HG03342 (cell line): ENCODE results near the gene C16orf46.

Experiments
- ATAC-seq: cut with Tn5 transposase; IDR thresholded peaks from one replicate; pipeline ENCODE4 v1.9.1; 2021; ENCODE audit warnings: mild to moderate bottlenecking, moderate library complexity; ENCODE audit not compliant: unreplicated experiment

Gene C16orf46

GRCh38 chr16:81076566-81077075 is 417 bp downstream of the C16orf46 start:
- peak; percentile 78 for ATAC-seq

GRCh38 chr16:81073560-81074330 is 3.3 kb downstream of the C16orf46 start:
- ATAC-seq, result no peak

- no peak for ATAC-seq
Observed at GRCh38 chr16:81071805-81072204, 5.2 kb downstream of the C16orf46 start.

GRCh38 chr16:81070979-81071378 is 6.1 kb downstream of the C16orf46 start:
- no peak for ATAC-seq

- no peak for ATAC-seq
Observed at GRCh38 chr16:81069063-81069462, 8.0 kb downstream of the C16orf46 start.

GRCh38 chr16:81067166-81067565 is 9.9 kb downstream of the C16orf46 start:
- no peak for ATAC-seq

- no peak for ATAC-seq
Observed at GRCh38 chr16:81066681-81067080, 10.4 kb downstream of the C16orf46 start.

GRCh38 chr16:81061871-81062608 is 15.0 kb downstream of the C16orf46 start:
- ATAC-seq, result no peak

GRCh38 chr16:81061307-81061640 is 15.8 kb downstream of the C16orf46 start:
- ATAC-seq, result no peak

- ATAC-seq, result no peak
Observed at GRCh38 chr16:81060576-81061306, 16.3 kb downstream of the C16orf46 start.

- no peak for ATAC-seq
Observed at GRCh38 chr16:81053761-81054160, 23.3 kb downstream of the C16orf46 start.

GRCh38 chr16:81042821-81043220 is 34.2 kb downstream of the C16orf46 start:
- ATAC-seq, result no peak

GRCh38 chr16:81041696-81042095 is 35.3 kb downstream of the C16orf46 start:
- no peak for ATAC-seq

GRCh38 chr16:81040842-81041241 is 36.2 kb downstream of the C16orf46 start:
- ATAC-seq, result no peak

GRCh38 chr16:81040131-81040530 is 36.9 kb downstream of the C16orf46 start:
- ATAC-seq, result no peak

- ATAC-seq, result no peak
Observed at GRCh38 chr16:81036751-81037350, 40.2 kb downstream of the C16orf46 start.

- peak; percentile 51 for ATAC-seq
Observed at GRCh38 chr16:81035975-81036750, 40.9 kb downstream of the C16orf46 start.

- ATAC-seq, result peak; percentile 94
Observed at GRCh38 chr16:81035398-81035974, 41.6 kb downstream of the C16orf46 start, which contains the start of gene ATMIN. ATMIN (plus strand) TSS chr16:81035842; CDS start chr16:81035871, 29 bp downstream.

GRCh38 chr16:81029930-81030604 is 47.0 kb downstream of the C16orf46 start:
- no peak for ATAC-seq
